Measurements from ENCODE around the gene SSH2.

The SSH2 gene

GRCh38 chr17:29778956-29779811 lies 150.8 kb downstream of the SSH2 start:
- DNase-seq (ENCODE audit: low read depth in 3 of 3, low spot score in 1 of 3), result peak; percentile 57 to 81 (median 60)

DNA sequence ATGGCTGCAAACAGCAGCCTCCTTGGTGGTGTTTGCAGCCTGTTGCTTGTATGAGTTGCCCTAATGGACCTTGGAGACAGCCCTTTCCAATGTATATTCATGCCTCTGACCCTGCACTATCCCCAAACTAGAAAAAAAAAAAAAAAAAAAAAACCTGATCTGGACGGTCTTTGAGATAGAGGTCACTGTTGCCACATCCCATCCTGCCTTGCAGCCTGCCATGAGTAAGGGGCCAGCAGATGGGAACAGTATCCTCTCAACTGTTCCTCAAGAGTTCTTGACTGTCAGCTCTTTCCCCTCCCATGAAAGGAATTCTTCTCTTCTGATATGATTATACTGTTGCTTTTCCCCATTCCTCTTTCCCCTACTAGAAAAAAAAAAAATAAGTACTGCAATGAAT lies 152.4 kb downstream of the SSH2 start:
- no peak for DNase-seq (ENCODE audit: low read depth in 3 of 3, low spot score in 1 of 3)

DNA sequence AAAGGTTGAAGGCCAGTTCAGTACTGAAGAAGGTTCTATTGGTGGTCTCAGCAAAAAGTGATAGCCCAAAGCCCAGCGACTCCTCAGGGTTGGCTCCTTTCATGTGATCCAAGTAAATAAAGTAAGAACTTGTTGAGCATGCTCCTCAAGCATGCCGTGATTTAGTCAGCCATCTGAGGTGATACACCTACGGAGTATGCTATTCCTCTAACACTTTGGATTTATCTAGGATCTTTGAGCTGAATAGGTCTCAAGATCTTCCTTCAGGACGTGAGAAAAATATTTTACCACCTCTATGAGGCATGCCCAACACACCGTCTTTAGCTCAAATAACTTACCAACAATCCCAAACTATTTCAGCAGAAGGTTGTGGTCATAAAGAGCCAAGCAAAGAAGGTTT lies 154.0 kb downstream of the SSH2 start:
- no peak for DNase-seq (ENCODE audit: low read depth in 3 of 3, low spot score in 1 of 3)

DNA sequence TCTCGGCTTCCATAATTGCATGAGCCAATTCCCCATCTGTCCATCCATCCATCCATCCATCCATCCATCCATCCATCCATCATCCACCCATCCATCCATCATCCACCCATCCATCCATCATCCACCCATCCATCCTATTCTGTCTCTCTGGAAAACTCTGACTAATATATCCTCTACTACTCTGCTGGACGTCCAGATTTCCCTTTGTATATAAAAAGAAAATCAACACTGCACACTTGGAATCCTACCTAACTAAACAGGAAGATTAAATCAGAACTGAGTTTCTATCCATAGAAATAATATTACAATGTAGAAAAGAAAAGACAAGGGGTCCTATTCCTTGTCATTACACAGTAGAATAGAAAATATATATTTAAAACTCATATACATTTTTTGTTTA lies 157.0 kb downstream of the SSH2 start:
- DNase-seq (ENCODE audit: low read depth in 3 of 3, low spot score in 1 of 3), result no peak

DNA sequence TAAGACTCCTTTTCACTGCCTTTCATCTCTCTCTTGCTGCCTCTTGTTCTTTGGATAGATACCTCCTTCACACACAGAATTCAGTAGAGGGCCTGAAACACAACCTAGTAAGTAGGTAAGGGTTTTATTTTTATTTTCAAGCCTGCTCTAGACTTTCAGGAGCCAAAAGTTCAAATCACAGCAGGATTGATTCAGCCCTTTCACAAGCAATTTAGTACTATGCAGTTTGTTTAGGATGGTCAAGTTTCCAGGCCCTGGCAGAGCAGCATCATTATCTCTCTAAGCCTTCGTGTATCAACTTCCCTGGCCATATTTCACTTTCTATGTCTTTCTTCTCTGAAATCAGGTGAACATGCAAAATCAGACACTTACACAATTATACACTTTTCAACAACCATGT lies 158.5 kb downstream of the SSH2 start:
- no peak for DNase-seq (ENCODE audit: low read depth in 3 of 3, low spot score in 1 of 3)

- DNase-seq (ENCODE audit: low read depth in 3 of 3, low spot score in 1 of 3), result no peak
Observed at GRCh38 chr17:29769225-29769624, 160.8 kb downstream of the SSH2 start.

- DNase-seq (ENCODE audit: low read depth in 3 of 3, low spot score in 1 of 3), result no peak
Observed at GRCh38 chr17:29766796-29767327, 163.2 kb downstream of the SSH2 start.

DNA sequence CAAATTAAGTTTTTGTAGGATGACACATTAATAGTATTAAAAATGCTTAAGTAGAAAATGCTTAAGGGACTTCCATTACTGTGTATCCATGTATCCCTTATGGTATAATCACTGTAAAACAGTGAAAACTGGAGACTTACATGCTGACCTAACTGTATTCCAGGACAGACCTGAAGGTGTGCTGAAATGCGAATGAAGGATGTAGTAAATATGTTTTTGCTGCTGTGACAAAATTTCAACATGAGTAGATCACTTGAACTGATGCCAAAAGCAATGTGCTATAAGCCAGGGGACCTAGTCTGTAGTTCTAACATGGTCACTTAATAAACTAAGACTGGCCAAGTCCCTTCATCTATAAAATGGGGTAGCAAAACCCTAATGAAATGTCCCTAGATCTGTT lies 165.3 kb downstream of the SSH2 start:
- DNase-seq (ENCODE audit: low read depth in 3 of 3, low spot score in 1 of 3), result no peak

- no peak for DNase-seq (ENCODE audit: low read depth in 3 of 3, low spot score in 1 of 3)
Observed at GRCh38 chr17:29764217-29764616, 165.8 kb downstream of the SSH2 start.

DNA sequence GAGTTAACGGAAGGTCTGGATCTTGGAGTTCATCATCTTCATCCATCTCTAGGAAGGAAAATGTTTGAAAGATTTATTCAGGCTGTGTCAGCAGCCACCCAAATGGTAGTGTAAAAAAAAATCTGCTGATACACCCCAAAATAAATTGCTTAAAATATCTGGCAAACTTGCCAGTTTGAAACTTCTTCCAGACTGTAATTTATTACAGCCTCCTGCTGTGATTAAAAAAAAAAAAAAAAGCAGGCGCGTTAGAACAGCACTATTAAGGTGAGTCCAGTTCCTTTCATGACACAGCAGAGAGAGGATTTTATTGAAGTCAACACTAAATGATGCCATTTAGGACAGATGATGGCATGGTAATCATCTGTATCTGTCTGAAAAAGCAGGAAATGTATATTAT lies 166.8 kb downstream of the SSH2 start:
- no peak for DNase-seq (ENCODE audit: low read depth in 3 of 3, low spot score in 1 of 3)

DNA sequence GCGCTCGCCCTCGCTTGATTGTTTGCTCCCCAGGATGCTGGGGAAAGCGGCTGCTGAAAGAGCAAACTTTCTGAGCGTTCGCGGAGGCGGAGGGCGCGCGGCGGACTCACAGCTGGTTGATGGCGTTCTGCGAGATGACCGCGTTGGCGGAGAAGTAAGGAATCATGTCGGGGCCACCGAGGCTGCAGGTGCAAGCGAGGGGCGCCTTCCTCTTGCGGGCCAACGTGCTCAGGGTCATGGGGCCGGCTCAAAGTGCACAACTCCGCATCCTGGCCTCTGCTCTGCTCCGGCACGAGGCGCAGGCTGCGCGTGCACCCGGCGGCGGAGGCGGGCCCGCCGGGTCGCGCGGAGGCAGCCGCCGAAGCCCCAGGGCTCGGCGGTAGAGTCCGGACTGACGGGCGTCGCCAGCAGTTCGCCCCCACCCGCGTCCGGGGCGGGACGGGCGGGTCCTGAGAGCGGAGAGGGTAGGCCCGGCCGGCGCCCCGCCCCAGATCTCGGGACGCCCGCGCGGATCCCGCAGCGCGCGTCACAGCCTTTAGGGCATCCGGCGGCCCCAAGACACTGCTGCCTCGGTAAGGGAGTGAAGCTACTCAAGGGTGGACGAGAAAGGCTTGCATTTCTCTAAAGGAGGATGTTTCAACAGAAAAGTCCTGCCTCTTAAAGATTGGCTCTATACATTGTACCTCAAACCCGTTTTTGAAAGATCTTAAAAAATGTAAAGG lies 168.8 kb downstream of the SSH2 start:
- DNase-seq (ENCODE audit: low read depth in 3 of 3, low spot score in 1 of 3), result peak; percentile 65 to 85 (median 73)

DNA sequence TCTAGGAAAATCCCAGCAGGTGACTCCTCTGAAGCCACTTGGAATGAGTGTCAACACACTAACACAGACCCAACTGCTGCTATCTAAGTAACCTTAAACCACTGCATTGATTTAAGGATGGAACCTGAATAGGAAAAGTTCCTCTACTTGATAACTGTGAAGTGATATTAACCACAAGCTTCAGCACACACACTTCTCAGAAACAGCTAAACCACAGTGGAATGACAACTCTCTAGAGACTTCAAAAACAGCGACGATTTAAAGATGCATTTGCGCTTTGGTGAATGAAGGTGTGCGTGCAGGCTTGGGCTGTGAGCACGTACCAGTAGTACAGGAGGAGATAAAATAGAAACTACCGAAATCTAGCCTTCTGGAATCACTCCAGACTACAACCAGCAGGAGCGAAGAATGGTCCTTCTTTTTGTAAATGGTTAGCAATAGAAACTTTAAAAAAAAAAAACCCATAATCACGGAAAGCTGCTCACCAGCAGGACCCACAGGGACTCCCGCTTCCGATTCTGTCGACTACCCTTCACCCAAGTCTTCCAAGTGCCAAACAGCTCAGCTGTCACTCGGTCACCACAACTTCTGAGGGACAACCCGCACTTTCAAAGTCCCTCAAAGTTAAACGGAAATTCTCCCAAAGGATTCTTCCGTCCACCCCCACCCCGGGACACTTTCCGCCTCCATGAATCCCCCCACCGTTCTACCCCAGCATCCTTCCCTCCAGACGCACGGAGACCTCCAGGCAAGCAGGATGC lies 169.6 kb downstream of the SSH2 start:
- DNase-seq (ENCODE audit: low read depth in 3 of 3, low spot score in 1 of 3), result peak; percentile 4 to 34 (median 14)

DNA sequence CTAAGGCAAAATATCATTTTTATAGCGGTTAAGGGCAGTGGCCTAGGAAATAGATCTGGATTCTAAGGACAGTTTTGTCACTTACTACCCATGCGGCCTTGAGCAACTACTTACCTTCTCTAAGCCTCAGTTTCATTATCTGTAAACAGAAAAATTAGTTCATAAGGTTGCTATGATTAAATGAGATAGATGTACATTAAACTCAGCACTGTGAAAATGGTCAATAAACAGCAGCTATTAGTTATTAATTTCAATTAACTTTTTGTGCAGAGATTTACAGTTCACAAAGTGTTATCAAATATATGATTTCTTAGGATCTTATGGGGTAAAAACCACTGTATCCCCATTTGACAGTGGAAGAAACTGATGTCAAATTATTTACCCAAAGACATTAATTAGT lies 171.8 kb downstream of the SSH2 start:
- no peak for DNase-seq (ENCODE audit: low read depth in 3 of 3, low spot score in 1 of 3)

DNA sequence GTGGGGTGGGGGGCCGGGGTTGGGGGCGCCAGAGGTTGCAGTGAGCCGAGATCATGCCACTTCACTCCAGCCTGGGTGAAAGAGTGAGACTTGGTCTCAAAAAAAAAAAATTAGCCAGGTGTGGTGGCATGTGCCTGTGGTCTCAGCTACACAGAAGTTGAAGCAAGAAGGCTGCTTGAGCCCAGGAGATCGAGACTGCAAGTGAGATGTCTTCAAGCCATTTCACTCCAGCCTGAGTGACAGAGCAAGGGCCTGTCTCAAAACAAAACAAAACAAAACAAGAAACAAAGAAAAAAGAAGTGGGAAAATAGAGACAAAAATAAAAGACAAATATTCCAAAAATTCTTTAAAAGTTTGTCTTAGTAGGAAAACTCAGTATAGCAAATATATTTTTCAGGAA lies 172.2 kb downstream of the SSH2 start:
- DNase-seq (ENCODE audit: low read depth in 3 of 3, low spot score in 1 of 3), result no peak

GRCh38 chr17:29753845-29754439 lies 176.1 kb downstream of the SSH2 start:
- DNase-seq (ENCODE audit: low read depth in 3 of 3, low spot score in 1 of 3), result no peak

DNA sequence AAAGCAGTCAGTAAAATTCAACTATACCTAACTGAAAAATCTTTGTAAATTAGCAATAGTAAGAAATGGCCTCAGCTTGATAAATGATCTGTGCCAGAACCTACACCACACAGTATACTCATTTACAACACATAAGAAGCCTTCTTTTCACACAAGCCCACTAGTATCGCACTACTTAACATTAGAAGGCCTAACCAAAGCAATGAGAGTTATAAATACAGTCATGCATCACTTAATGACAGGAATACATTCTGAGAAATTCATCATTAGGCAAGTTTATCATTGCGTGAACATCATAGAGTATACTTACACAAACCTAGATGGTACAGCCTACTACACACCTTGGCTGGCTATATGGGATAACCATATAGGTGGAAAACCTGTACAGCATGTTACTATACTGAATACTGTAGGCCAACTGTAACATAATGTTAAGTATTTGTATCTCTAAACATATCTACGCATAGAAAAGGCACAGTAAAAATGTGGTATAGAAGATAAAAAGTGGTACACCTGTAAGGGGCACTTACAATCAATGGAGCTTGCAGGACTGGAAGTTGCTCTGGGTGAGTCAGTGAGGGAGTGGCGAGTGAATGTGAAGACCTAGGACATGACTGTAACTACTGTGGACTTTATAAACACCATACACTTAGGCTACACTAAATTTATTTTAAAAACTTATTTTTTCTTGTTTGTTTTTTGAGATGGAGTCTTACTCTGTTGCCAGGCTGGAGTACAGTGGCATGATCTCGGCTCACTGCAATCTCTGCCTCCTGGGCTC lies 180.8 kb downstream of the SSH2 start:
- no peak for DNase-seq (ENCODE audit: low read depth in 3 of 3, low spot score in 1 of 3)

DNA sequence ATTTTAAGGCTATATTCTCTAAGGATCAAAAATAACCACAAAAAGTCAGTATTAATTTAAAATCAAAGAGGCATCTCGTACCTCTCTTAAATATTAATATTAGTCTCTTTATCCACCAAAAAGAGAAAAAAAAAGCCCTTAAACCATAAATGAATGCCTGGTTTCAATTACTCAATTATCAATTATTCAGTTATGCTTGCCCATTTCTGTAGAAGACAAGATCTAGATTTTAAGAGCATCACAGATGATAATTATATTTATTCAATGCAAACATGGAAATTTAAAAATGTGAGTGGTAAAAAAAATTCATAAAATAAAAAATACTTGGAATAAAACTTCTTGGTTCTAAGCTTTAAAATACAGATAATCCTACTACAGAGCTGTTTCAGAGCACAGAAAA lies 181.6 kb downstream of the SSH2 start:
- no peak for DNase-seq (ENCODE audit: low read depth in 3 of 3, low spot score in 1 of 3)

GRCh38 chr17:29747660-29748059 lies 182.4 kb downstream of the SSH2 start:
- DNase-seq (ENCODE audit: low read depth in 3 of 3, low spot score in 1 of 3), result no peak

DNA sequence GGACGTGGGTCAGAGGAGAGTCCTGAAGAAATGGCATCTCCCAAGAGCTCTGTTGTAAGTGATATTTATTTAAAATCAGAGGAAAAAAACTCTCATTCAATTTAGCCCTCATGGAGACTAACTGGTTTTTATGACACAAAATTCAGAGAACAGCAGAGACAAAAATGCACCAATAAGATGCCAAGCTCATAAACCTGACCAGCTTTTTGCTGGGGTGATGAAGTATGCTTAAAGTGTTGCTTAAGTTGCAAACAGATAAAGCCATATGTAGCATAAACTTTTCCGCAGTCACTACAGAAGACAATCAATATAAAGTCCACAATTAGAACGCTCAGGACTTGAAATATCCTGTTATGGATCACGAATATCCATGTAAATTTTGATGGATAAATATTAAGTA lies 183.4 kb downstream of the SSH2 start:
- no peak for DNase-seq (ENCODE audit: low read depth in 3 of 3, low spot score in 1 of 3)

- no peak for DNase-seq (ENCODE audit: low read depth in 3 of 3, low spot score in 1 of 3)
Observed at GRCh38 chr17:29744121-29744520, 185.9 kb downstream of the SSH2 start.

- no peak for DNase-seq (ENCODE audit: low read depth in 3 of 3, low spot score in 1 of 3)
Observed at GRCh38 chr17:29742210-29742513, 187.9 kb downstream of the SSH2 start.

All from stimulated activated CD4-positive, alpha-beta T cell treated with anti-CD3 and anti-CD28 coated beads, TNF-alpha, amount 100 ng/mL, for 1 hour (primary cell).